ENCODE measurements around the gene PIGU.

Gene PIGU

GRCh38 chr20:34604980-34605788 lies 71.7 kb downstream of the PIGU start:
- Histone ChIP-seq H3K27me3 (ENCODE audit: insufficient read depth, poor library complexity, severe bottlenecking) (no peaks in the 10 kb centered on the region), H3K27ac (replicated peaks) (no peak overlapping the region), H3K4me3 (replicated peaks; ENCODE audit: insufficient read depth, low read length) (no peak overlapping the region)
- TF ChIP-seq SPI1 (IDR thresholded peaks at IDR 0.05; ENCODE audit: borderline replicate concordance, low read depth) (no peak), CTCF (IDR thresholded peaks at IDR 0.05; ENCODE audit: insufficient read depth, low read length) (no peak), GABPA (IDR thresholded peaks at IDR 0.05; ENCODE audit: low read depth) (no peak), REST (IDR thresholded peaks at IDR 0.05; ENCODE audit: insufficient replicate concordance, low read depth) (no peak), POLR2AphosphoS5 (IDR thresholded peaks at IDR 0.05; ENCODE audit: low read depth) (no peak)
- DNase-seq (ENCODE audit: low read depth in 1 of 2, low spot score in 1 of 2) = no peak

GRCh38 chr20:34600892-34601653 lies 75.8 kb downstream of the PIGU start:
- Histone ChIP-seq H3K27ac (replicated peaks) (peak overlapping the region; percentile 26; the same call in 1 of the 2 replicates), H3K4me3 (replicated peaks; ENCODE audit: insufficient read depth, low read length) (no peak overlapping the region), H3K27me3 (ENCODE audit: insufficient read depth, poor library complexity, severe bottlenecking) (no peaks in the 10 kb centered on the region)
- no peak for DNase-seq (ENCODE audit: low read depth in 1 of 2, low spot score in 1 of 2)
- TF ChIP-seq CTCF (IDR thresholded peaks at IDR 0.05; ENCODE audit: insufficient read depth, low read length) = no peak
- TF ChIP-seq POLR2AphosphoS5 (IDR thresholded peaks at IDR 0.05; ENCODE audit: low read depth) = no peak
- no peak for TF ChIP-seq SPI1 (IDR thresholded peaks at IDR 0.05; ENCODE audit: borderline replicate concordance, low read depth)
- no peak for TF ChIP-seq GABPA (IDR thresholded peaks at IDR 0.05; ENCODE audit: low read depth)
- no peak for TF ChIP-seq REST (IDR thresholded peaks at IDR 0.05; ENCODE audit: insufficient replicate concordance, low read depth)

GRCh38 chr20:34595377-34596184 lies 81.3 kb downstream of the PIGU start:
- H3K27me3 ChIP-seq (ENCODE audit: insufficient read depth, poor library complexity, severe bottlenecking) = no peaks in the 10 kb centered on the region
- no peak overlapping the region for H3K27ac ChIP-seq (replicated peaks)
- no peak overlapping the region for H3K4me3 ChIP-seq (replicated peaks; ENCODE audit: insufficient read depth, low read length)
- DNase-seq (ENCODE audit: low read depth in 1 of 2, low spot score in 1 of 2) = no peak
- TF ChIP-seq SPI1 (IDR thresholded peaks at IDR 0.05; ENCODE audit: borderline replicate concordance, low read depth) (no peak), POLR2AphosphoS5 (IDR thresholded peaks at IDR 0.05; ENCODE audit: low read depth) (no peak), REST (IDR thresholded peaks at IDR 0.05; ENCODE audit: insufficient replicate concordance, low read depth) (no peak), CTCF (IDR thresholded peaks at IDR 0.05; ENCODE audit: insufficient read depth, low read length) (no peak), GABPA (IDR thresholded peaks at IDR 0.05; ENCODE audit: low read depth) (no peak)

Measured in HL-60 (cell line).